Liver (tissue), 9 donors: ENCODE measurements around the gene JAZF1. TPM values are rescaled to one million over a fixed set of nuclear protein-coding genes. Genes with fewer than 3 reads are reported as not detected.

ENCODE experiments used
- DNase-seq: peaks from one replicate; pipeline ENCODE4 v3.0.0-alpha.2; 2017; ENCODE audit warnings: low spot score
- H3K27ac ChIP-seq, 2 donors: one replicate each; pipeline ENCODE4 v1.7.0; 2013; ENCODE audit warnings: inconsistent platforms in 2 of 2, low read length in 2 of 2, control low read depth in 1 of 2, low read depth in 1 of 2, mild to moderate bottlenecking in 1 of 2
- H3K27me3 ChIP-seq, 4 donors: one replicate each; pipeline versions ENCODE4 v1.6.1 to v1.7.0; 2013; ENCODE audit warnings: low read length in 3 of 4, inconsistent platforms in 1 of 4, mild to moderate bottlenecking in 1 of 4, moderate library complexity in 1 of 4; ENCODE audit not compliant: control insufficient read depth in 4 of 4, insufficient read depth in 4 of 4
- H3K36me3 ChIP-seq, 4 donors: one replicate each; pipeline versions ENCODE4 v1.6.1 to v1.7.0; 2013; ENCODE audit warnings: low read length in 3 of 4, mild to moderate bottlenecking in 3 of 4, low read depth in 1 of 4, moderate library complexity in 1 of 4; ENCODE audit not compliant: control insufficient read depth in 4 of 4, insufficient read depth in 3 of 4
- H3K4me1 ChIP-seq, 4 donors: one replicate each; pipeline versions ENCODE4 v1.6.1 to v1.7.0; 2013; ENCODE audit warnings: low read length in 3 of 4, mild to moderate bottlenecking in 3 of 4, moderate library complexity in 1 of 4; ENCODE audit not compliant: control insufficient read depth in 4 of 4, insufficient read depth in 4 of 4
- H3K4me3 ChIP-seq, 3 donors: one replicate each; pipeline versions ENCODE4 v1.6.1 to v1.7.0; 2013; ENCODE audit warnings: low read length in 3 of 3, control low read depth in 1 of 3, low read depth in 1 of 3, mild to moderate bottlenecking in 1 of 3
- H3K9ac ChIP-seq, 2 donors: one replicate each; pipeline ENCODE4 v1.7.0; 2013; ENCODE audit warnings: low read length in 2 of 2, mild to moderate bottlenecking in 2 of 2, moderate library complexity in 2 of 2, control low read depth in 1 of 2, low read depth in 1 of 2
- H3K9me3 ChIP-seq, 4 donors: one replicate each; pipeline versions ENCODE4 v1.6.1 to v1.7.0; 2013; ENCODE audit warnings: low read length in 3 of 4; ENCODE audit not compliant: control insufficient read depth in 4 of 4
- ATF3 ChIP-seq: IDR thresholded peaks from 2 replicates; pipeline ENCODE4 v1.6.1; 2016; ENCODE audit warnings: antibody characterized with exemption
- EGR1 ChIP-seq, 2 donors: IDR thresholded peaks; 2 replicates each; pipeline ENCODE4 v1.6.1; 2016 to 2018; ENCODE audit warnings: antibody characterized with exemption in 2 of 2, low read depth in 2 of 2
- FOXA1 ChIP-seq: IDR thresholded peaks from 2 replicates; pipeline ENCODE4 v1.6.1; 2016; ENCODE audit warnings: antibody characterized with exemption
- FOXA2 ChIP-seq: IDR thresholded peaks from 2 replicates; pipeline ENCODE4 v1.6.1; 2016; ENCODE audit warnings: antibody characterized with exemption
- GABPA ChIP-seq, 2 donors: IDR thresholded peaks in 1 of 2; conservative IDR thresholded peaks in 1 of 2; 2 replicates each; pipeline ENCODE4 v1.6.1; 2016; ENCODE audit warnings: antibody characterized with exemption in 2 of 2, mild to moderate bottlenecking in 1 of 2, moderate library complexity in 1 of 2
- HNF4A ChIP-seq, 2 donors: conservative IDR thresholded peaks; 2 replicates each; pipeline ENCODE4 v1.6.1; 2016; ENCODE audit warnings: antibody characterized with exemption in 2 of 2, mild to moderate bottlenecking in 2 of 2
- HNF4G ChIP-seq: IDR thresholded peaks from 2 replicates; pipeline ENCODE4 v1.6.1; 2016; ENCODE audit warnings: antibody characterized with exemption
- JUND ChIP-seq, 2 donors: IDR thresholded peaks; 2 replicates each; pipeline ENCODE4 v1.6.1; 2016; ENCODE audit warnings: antibody characterized with exemption in 2 of 2
- MAX ChIP-seq: IDR thresholded peaks from 2 replicates; pipeline ENCODE4 v1.6.1; 2016; ENCODE audit warnings: antibody characterized with exemption
- NR2F2 ChIP-seq: IDR thresholded peaks from 2 replicates; pipeline ENCODE4 v1.6.1; 2016; ENCODE audit warnings: antibody characterized with exemption
- RAD21 ChIP-seq, 2 donors: IDR thresholded peaks; 2 replicates each; pipeline ENCODE4 v1.6.1; 2016; ENCODE audit warnings: antibody characterized with exemption in 2 of 2, mild to moderate bottlenecking in 2 of 2
- RXRA ChIP-seq, 2 donors: IDR thresholded peaks; 2 replicates each; pipeline ENCODE4 v1.6.1; 2017 to 2018; ENCODE audit warnings: antibody characterized with exemption in 2 of 2, mild to moderate bottlenecking in 1 of 2
- SP1 ChIP-seq: IDR thresholded peaks from 2 replicates; pipeline ENCODE4 v1.6.1; 2018; ENCODE audit warnings: antibody characterized with exemption, mild to moderate bottlenecking
- TAF1 ChIP-seq: conservative IDR thresholded peaks from 2 replicates; pipeline ENCODE4 v1.6.1; 2016; ENCODE audit warnings: antibody characterized with exemption, mild to moderate bottlenecking
- YY1 ChIP-seq: IDR thresholded peaks from 2 replicates; pipeline ENCODE4 v1.6.1; 2016; ENCODE audit warnings: antibody characterized with exemption, mild to moderate bottlenecking
- ZBTB33 ChIP-seq: IDR thresholded peaks from 2 replicates; pipeline ENCODE4 v1.6.1; 2016; ENCODE audit warnings: antibody characterized with exemption
- WGBS: extraction: QIAGEN DNeasy Blood & Tissue Kit; methylation state at CpG from one replicate; pipeline ENCODE4 v1.1.7; 2013; 5-methylcytosine and 5-hydroxymethylcytosine counted together
- polyA plus RNA-seq, 2 donors: library from polyadenylated mRNA; stranded (reverse) in 1 of 2; unstranded in 1 of 2; fragments of 200-250 nt in 1 of 2; fragments of >200 nt in 1 of 2; fragmentation: Nextera tagmentation in 1 of 2; extraction: Ambion mirVana in 1 of 2; gene quantifications; one replicate each; pipeline versions ENCODE4 v1.2.1 to v1.2.3, GENCODE V29; 2013 to 2015
- total RNA-seq, 2 donors: library from RNA; depleted of rRNA; stranded (reverse); fragments of >200 nt; gene quantifications; one replicate each; pipeline ENCODE4 v1.2.3, GENCODE V29; 2014
- TF ChIP-seq, protein P1 (sequence below): fragments of 150-350 bp; IDR thresholded peaks from 2 replicates; pipeline ENCODE4 v1.5.1; 2017; ENCODE audit warnings: improper control_type of control experiment, low read depth, low read length; ENCODE audit not compliant: missing input control
- TF ChIP-seq, protein P2 (sequence below): IDR thresholded peaks from 2 replicates; pipeline ENCODE4 v1.6.1; 2016; ENCODE audit warnings: antibody characterized with exemption, mild to moderate bottlenecking
- donor health status: healthy.
- donor health status: healthy.
- donor health status: healthy.
- donor health status: healthy.
- donor health status: healthy.

JAZF1 gene
- total and polyA plus RNA-seq, 4 donors = 2.7 to 17.8 (median 4.0) TPM

GRCh38 chr7:28151965-28152364 lies 28.6 kb downstream of the JAZF1 start (continued):
- no peak for TF ChIP-seq MAX

- H3K27ac ChIP-seq = peak overlapping the region; percentile 37 to 42
- no peaks in the 10 kb centered on the region for H3K27me3 ChIP-seq
- WGBS = 34% methylated on average over 8 of the region's 8 CpGs
- no peak for DNase-seq
- H3K36me3 ChIP-seq = no peaks in the 10 kb centered on the region
- peak overlapping the region in 1 of 3 donors; percentile 9 for H3K4me3 ChIP-seq
- peaks cover 6 to 28% (median 21%) of the 10 kb centered on the region in 4 donors for H3K4me1 ChIP-seq
- H3K9ac ChIP-seq = no peak overlapping the region
- no peak for TF ChIP-seq GABPA (IDR thresholded peaks at IDR 0.05 in 1 of 2, conservative IDR thresholded peaks at IDR 0.05 in 1 of 2)
- TF ChIP-seq FOXA1 = no peak
- TF ChIP-seq ZBTB33 = no peak
- TF ChIP-seq JUND (IDR thresholded peaks at IDR 0.05) = peak in 1 of 2 donors; percentile 41
- TF ChIP-seq, protein P1, sequence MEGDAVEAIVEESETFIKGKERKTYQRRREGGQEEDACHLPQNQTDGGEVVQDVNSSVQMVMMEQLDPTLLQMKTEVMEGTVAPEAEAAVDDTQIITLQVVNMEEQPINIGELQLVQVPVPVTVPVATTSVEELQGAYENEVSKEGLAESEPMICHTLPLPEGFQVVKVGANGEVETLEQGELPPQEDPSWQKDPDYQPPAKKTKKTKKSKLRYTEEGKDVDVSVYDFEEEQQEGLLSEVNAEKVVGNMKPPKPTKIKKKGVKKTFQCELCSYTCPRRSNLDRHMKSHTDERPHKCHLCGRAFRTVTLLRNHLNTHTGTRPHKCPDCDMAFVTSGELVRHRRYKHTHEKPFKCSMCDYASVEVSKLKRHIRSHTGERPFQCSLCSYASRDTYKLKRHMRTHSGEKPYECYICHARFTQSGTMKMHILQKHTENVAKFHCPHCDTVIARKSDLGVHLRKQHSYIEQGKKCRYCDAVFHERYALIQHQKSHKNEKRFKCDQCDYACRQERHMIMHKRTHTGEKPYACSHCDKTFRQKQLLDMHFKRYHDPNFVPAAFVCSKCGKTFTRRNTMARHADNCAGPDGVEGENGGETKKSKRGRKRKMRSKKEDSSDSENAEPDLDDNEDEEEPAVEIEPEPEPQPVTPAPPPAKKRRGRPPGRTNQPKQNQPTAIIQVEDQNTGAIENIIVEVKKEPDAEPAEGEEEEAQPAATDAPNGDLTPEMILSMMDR = no peak
- TF ChIP-seq, protein P2, sequence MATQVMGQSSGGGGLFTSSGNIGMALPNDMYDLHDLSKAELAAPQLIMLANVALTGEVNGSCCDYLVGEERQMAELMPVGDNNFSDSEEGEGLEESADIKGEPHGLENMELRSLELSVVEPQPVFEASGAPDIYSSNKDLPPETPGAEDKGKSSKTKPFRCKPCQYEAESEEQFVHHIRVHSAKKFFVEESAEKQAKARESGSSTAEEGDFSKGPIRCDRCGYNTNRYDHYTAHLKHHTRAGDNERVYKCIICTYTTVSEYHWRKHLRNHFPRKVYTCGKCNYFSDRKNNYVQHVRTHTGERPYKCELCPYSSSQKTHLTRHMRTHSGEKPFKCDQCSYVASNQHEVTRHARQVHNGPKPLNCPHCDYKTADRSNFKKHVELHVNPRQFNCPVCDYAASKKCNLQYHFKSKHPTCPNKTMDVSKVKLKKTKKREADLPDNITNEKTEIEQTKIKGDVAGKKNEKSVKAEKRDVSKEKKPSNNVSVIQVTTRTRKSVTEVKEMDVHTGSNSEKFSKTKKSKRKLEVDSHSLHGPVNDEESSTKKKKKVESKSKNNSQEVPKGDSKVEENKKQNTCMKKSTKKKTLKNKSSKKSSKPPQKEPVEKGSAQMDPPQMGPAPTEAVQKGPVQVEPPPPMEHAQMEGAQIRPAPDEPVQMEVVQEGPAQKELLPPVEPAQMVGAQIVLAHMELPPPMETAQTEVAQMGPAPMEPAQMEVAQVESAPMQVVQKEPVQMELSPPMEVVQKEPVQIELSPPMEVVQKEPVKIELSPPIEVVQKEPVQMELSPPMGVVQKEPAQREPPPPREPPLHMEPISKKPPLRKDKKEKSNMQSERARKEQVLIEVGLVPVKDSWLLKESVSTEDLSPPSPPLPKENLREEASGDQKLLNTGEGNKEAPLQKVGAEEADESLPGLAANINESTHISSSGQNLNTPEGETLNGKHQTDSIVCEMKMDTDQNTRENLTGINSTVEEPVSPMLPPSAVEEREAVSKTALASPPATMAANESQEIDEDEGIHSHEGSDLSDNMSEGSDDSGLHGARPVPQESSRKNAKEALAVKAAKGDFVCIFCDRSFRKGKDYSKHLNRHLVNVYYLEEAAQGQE = peak; percentile 14
- no peak for TF ChIP-seq ATF3
- TF ChIP-seq HNF4G = no peak
- peak; percentile 38 for TF ChIP-seq YY1
- peak; percentile 39 for TF ChIP-seq MAX
- TF ChIP-seq RXRA (IDR thresholded peaks at IDR 0.05) = peak; percentile 79 to 82
- no peak for TF ChIP-seq NR2F2
- TF ChIP-seq SP1 = peak; percentile 81
- peak in 1 of 2 donors; percentile 5 for TF ChIP-seq RAD21 (IDR thresholded peaks at IDR 0.05)
- peak in 1 of 2 donors; percentile 6 for TF ChIP-seq EGR1 (IDR thresholded peaks at IDR 0.05; ENCODE audit: low read depth in 2 of 2)
- TF ChIP-seq HNF4A (conservative IDR thresholded peaks at IDR 0.05) = peak; percentile 67 to 69
- TF ChIP-seq TAF1 = no peak
- no peak for TF ChIP-seq FOXA2
- no peaks in the 10 kb centered on the region for H3K9me3 ChIP-seq
These were observed 31.1 kb downstream of the JAZF1 start for GRCh38 chr7:28149291-28150101.
